Activated CD4-positive, alpha-beta T cell treated with anti-CD3 and anti-CD28 coated beads, Interleukin-2, Interleukin-4, amounts not matched to agents 100 ng/mL and 50 ng/mL, durations not matched to agents 16 hours and 8 hours (primary cell): Measurements from ENCODE around the gene DMD.
"Not testable (repeated sequence)": the region's sequence is repeated elsewhere in the genome, so short reads cannot be mapped to it uniquely, and the experiment has no call there.

Source experiments
- DNase-seq: peaks from one replicate; pipeline ENCODE4 v3.0.0-alpha.2; 2020; ENCODE audit warnings: low spot score

The DMD gene

DNA sequence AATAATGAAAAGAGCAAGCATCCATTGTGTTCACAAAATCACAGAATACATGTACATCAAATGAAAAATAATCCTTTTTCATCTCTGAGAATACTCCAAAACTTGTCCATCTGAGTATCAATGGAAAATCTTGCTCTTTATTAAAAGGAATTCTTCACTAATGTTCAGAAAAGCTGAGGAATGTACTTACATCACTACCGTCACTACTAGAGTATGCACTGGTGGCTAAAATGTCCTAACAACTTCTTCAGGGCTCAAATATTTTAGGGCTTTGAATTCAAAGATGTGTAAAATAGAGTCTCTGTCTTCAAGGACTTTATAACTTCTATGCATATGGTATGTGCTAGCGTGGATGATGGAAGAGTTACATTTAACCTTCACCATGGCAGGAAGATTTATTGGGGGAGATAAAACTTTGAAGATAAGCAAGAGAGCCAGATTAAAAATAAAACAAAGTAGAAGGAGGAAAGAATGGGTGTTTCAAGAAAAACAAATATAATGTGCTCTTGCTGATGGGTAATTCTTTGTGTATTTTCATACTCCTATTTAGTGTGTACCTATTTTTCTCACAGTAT lies 55.1 kb downstream of the DMD start:
- DNase-seq, result no peak

DNA sequence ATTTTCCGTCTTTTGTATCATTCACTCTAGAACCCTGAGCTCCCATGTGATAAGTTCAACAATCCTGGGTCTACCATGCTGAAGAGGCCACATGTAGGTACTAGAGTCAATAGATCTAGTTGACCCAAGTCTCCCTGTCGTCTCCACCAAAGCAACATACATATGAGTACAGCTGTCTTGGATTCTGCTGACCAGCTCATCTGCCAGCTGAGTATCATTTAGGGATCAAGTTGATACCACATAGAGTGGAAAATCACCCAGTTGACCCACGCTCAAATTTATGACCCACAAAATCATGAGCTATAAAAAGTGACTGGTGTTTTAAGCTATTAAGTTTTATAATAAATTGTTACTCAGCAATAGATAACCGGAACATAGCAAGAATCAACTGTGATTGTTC lies 61.8 kb downstream of the DMD start:
- DNase-seq, result no peak

DNA sequence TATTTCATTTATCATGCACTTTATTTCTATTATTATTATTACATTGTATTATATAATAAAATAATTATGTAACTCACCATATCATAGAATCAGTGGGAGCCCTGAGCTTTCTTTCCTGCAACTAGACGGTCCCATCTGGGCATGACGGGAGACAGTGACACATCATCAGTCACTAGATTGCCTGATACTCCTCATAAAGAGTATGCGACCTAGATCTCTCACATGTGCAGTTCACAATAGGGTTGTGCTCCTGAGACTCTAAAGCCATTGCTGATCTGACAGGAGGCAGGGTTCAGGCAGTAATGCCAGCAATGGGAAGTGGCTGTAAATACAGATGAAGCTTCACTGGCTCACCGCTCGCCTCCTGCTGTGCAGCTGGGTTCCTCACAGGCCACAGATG lies 62.3 kb downstream of the DMD start:
- DNase-seq, result no peak

DNA sequence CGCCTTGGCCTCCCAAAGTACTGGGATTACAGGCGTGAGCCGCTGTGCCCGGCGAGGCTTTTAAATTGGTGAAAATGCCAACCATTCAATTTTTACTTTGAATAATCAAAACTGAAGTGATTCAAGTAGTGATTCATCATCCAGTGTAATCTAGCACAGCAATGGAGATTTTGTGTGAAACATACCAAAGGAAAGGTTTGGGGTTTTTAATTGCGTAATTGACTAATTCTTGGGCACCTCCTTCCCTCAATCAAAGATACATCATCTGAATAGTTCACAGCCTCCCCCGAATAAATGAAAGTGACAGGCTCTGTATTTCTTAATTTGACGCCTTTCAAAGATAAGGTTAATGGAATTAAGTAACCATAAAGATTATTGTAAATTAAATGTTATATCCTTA lies 69.0 kb downstream of the DMD start:
- DNase-seq, result no peak

DNA sequence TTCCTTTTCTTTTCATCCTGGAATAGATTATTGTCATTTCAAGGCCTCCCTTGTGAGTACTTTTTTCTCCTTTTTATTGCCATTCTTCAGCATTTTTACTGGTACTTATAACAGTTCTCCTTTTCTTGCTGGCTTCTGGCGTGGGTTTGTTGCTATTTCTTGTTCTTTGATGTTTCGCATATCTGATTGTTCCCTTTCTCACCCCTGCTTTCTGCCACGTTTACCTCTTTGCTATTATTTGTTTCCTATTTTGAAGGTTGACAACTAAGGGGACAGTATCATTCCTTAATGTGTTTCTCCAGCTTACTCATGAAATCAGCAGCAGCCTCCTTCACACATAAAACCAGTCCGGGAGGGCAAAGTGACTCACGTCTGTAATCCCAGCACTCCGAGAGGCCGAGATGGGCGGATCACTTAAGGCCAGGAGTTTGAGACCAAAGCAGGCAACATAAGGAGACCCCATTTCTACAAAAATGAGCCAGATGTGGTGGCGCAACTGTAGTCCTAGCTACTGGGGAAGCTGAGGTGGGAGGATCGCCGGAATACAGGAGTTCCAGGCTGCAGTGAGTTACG lies 72.6 kb downstream of the DMD start:
- DNase-seq, result no peak

DNA sequence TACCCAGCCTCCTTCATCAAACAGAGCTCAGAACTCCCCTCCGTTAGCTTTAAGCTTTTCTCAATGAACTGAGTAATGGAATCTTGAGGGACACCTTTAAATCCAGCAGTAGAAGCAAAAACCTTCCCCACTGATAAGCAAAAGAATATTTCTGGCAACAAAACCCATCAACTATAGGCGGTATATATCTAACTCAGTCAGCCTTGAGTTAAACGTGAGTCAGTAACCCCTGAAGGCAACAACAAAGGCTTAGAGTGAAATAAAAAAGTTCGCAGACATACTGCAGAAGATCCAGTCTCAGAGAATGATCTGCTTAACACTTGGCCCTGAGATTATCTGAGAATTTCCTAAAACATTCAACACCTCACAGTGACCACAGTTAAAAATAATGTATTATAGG lies 77.2 kb downstream of the DMD start:
- no peak for DNase-seq

DNA sequence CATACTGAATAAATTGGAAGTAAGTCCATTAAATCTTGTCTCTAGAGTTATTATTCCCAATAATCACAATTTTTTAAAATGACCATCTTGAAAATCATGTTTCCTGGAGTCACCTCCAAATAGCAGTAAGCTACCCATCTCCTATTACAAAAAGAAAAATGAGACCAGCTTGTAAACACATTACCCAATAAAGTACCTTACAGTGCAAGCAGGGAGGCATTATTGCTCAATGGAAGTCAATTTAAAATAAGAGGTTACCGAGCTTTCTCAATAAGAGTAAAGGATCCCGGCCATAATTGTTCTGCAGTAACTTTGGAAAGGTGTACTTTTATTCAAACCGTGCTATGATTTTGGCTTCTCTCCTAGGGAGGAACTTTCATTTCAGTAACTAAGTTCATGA lies 78.0 kb downstream of the DMD start:
- no peak for DNase-seq

DNA sequence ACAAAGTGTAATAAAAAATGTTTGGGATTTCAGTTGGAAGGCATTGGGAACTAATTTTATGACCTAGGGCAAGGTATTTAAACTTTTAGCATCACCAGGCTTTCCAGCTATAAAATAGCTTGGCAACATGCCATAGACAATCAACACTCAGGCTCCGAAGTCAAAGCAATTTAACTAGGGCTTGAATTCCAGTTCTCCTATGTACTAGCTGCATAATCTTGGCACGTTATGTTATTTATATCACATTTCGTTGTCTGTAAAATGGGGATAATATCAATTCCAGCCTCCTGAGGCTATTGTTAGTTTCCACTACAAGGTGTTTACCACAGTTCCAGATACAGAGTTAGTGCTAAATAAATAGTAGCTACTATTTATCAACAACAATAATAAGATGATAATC lies 78.8 kb downstream of the DMD start:
- DNase-seq, result no peak

DNA sequence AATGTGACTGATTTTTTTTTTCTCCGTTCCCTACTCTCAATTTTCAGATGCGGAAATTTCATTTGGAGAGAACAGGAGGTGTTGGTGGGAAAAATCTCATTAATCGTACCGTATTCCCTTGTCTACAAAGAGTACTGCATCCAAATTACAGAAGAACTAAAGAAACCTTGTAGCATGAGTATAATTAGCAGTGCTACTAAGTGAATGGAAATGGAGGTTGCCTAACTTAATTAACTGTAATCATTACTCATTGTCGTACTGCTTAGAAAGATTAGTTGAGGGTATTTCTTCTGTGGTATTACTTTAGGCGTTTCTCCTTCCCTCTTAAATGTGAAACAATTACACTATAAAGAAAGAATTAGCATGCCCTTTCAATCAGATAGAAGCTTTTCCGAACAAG lies 81.7 kb downstream of the DMD start:
- DNase-seq, result no peak

DNA sequence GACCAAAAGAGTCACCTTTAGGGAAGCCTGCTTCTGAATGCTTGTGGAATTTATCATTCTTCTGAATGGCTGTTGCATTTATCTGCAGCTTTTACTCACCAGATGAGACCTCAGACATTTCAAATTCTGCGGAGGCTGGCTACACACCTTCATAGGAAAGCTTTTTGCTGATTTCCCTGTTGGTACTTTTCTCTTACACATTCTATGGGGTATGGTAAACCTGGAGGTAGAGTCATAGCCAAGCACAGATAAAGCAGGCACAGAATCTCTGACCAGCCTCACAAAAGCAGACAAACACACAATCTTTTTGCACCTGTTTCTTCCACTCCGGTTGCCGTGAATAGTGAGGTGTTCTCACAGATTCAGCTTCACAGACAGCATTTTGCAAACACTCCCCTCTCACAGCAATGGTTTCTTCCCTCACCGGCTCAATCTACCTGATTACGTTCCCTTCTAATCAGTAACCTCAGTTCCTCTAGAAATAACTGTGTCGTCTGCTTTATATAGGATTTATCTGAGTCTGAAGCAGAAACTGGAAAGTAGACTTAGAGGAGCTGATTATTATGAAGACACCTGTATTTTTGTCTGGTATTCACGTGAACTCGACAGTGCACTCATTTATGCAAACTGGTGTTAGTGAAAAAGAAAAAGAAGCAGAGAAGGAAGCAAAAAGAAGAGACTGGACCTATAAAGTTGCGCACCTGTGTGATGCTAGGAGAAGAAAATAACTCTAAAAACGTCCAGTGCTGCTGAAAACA lies 83.1 kb downstream of the DMD start:
- no peak for DNase-seq

DNA sequence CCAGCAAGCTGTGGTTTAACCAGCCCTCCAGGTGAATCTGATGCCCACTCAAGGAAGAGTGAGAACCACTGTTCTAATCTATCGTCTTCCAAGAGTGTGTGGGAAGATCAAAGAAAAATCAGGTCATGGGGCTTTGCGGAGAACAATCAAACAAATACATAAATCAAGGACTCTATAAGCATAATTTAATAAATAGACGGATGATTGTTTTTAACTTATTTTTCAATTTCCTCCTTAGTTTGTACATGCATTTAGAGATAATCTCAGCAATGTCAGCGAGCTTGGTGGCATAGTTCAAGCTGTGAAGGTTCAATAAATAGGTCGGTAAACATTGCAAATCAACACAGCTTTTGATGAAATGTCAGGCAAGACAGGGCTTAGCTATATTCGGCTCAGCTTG lies 84.9 kb downstream of the DMD start:
- DNase-seq, result no peak

DNA sequence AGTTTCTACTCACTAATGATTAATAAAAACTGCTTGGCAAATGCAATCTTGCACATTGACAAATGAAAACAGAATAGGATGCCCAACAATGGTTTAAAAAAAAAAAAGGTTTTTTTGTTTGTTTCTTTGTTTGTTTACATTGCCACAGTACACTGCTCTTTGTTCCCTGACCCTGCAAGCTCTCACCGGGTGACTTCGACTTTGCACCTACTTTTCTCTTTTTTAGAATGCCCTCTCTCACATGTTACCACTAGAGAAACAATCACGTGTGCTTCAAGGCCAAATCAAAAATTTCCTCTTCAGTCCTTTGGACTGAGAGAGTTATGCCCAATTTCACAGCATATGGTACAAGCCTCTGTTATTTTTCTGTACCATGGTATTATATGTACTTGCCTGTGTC lies 101.5 kb downstream of the DMD start:
- DNase-seq, result no peak

DNA sequence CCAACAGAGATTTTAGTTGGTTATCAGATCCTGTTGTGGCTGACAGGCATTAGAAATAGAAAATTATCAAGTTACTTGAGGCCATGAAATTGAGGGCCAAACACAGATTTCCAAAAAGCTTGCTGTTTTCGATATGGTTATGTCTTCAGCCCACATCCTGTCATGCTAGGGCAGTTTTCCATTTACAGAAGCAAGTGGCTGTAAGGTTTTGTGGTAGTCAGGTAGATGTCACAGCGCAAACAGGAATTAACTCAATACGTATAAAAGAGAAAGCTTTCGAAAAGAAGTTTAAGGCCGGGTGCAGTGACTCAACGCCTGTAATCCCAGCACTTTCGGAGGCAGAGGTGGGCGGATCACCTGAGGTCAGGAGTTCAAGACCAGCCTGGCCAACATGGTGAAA lies 104.6 kb downstream of the DMD start:
- DNase-seq, result no peak

DNA sequence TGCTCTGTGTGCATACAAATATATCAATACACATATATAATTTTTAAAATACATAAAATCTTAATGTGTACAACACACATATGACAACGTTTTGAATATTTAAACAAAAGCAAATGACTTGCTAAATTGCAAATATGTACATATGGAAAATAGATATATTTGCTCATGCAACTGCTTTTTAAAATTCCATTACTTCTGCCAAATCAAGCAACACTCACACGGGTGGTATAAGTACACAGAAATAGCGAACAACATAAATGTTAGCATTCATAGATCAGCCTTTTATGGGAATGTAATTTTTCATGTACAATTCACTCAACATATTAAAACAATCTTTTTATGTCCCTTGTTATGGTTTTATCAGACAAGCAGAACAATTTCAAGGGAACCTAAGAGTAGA lies 116.3 kb downstream of the DMD start:
- no peak for DNase-seq

DNA sequence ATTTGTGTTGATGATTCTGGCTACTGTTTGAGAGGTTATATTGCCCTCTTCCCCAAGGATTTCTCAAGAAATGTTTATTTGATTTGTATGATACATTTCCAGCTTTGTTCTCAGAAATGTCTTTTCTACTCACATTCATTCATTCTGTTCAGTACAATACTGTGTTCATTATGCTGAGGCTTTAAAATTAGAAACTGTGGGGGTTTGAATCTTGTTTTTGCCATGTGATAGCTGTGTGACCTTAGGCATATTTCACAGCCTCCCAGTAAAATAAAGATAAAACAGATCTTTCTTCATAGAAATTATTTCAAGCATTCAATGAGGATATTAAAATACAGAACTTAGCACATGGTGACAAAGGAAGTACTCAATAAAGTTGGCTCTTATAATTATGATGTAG lies 123.9 kb downstream of the DMD start:
- no peak for DNase-seq

DNA sequence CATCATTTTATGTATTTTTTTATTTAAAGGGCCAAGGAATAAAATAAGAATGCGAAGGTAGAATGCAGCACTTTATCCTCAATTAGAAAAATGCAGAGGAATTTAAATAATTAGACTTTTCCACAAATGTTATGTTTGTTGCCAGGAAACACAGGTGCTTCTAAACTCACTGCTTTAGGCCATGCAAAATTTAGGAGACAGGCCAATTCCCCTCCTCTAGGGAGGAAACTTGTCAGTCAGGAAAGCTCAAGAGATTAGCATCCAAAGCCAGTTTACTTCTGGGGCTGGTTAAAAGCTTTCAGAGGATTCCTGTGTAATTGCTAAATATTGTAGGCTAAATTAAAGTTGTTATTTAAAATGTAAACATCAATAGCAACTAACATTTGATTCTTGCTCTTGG lies 124.5 kb downstream of the DMD start:
- no peak for DNase-seq

DNA sequence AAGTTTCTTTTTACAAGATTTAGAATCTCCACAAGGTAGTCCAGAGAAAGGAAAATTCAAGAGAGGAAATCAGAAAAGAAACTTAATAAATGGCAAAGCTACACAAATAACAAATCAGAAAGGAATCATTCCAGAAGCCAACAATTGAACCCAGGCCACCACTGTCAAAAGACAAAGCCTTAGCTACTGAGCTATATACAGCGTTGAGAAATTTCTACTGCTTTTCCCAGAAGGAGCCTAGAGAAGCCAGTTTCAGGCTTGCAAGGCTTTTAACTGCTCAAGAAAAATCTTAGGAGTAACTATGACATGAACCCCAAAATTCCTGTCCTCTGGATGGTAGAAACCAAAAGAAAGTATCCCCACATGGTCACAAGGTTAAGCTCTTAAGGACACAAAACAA lies 129.0 kb downstream of the DMD start:
- no peak for DNase-seq

DNA sequence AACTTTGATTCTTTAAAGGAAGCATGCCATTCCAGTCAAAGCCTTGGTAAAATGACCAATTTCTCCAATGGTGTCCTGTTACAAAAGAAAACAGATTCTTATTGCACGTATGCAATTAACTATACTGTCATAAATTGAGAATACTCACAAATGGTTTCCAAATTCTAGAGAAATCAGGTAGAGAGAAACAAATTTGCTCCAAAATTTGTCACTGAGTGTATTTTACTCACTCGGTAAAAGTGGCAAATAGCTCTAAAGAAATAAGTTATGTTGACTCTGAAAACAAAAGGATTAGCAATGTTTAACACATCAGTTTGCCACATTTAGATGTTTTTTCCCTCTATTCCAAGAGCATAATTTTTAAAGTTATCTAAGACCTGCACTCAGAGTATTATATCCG lies 133.1 kb downstream of the DMD start:
- no peak for DNase-seq

DNA sequence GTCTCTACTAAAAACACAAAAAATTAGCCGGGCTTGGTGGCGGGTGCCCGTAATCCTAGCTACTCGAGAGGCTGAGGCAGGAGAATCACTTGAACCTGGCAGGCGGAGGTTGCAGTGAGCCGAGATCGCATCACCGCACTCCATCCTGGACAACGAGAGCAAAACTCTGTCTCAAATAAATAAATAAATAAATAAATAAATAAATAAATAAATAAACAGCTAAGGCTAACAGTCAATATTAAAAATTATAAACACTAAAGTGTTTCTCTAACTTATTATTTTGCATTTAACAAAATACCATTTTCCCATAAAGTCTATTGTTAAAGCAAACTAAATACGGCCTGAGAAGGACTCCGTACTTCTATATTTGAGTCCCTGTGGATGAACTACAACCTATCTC lies 137.7 kb downstream of the DMD start:
- not testable (repeated sequence) for DNase-seq

DNA sequence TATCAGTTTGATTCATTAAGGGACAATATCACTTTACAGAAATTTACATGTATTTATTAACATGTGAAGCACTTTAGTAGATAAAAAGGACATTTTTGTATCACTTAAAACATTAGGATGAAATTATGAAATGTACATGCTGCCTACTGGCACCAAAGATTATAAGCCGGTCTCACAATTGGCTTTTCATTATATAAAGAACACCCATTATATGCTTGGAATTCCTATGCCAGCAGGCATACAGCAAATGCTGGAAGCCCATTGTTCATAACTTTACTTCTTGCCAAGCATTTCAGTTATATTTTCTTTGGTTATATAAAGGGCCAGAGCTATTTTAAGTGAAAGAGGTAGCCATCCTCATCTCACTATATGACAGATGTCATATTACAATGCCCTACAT lies 145.9 kb downstream of the DMD start:
- no peak for DNase-seq

DNA sequence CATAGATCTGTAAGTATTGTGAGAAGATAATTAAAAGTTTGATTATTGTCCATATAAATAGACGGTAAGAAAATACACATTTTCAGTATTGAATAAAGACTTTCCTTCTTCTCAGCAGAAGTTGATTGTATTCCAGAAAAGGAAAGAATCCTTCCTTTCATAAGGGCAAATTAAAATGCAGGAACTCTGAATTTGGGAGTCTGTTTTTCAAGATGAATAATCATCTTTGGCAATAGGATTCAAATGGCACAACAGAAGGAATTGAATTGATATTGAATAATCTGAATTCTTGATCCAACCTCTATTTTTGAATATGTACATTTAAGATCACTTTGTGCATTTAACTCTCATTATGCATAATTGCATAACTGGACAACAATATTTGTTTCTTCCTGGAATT lies 149.3 kb downstream of the DMD start:
- no peak for DNase-seq

DNA sequence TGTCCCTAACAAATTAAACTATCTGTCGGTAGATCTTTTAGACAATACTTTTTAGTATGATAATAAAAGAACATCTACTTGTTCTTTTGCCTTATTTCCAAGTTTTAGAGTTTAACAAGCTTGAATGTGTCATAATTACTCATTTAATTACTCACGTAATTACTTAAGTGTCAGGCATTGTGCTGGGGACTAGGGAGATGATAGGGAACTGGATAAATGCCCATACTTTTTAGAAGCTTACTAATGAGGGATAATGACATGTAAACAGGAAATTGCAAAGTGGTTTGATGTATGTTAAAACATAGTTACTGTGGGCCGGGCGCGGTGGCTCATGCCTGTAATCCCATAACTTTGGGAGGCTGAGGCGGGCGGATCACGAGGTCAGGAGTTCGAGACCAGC lies 158.3 kb downstream of the DMD start:
- DNase-seq, result no peak

DNA sequence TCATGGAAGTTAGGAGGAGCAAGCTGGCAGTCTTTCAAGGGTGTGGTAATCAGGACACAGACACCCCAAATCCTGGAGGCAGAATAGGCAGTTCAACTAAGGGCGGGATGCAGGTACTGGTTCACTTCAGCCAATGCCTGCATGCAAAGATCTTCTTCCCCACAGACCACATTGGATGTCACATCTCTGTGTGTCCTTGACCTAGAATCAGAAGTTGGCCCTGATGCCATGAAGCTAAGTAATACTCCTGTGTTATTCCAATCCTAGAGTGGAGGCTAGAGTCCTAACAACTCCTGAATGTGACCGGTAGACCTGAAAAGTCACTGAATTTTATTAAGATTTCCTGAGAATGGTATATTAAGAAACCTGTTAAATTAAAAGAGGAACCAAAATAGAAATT lies 165.5 kb downstream of the DMD start:
- no peak for DNase-seq

DNA sequence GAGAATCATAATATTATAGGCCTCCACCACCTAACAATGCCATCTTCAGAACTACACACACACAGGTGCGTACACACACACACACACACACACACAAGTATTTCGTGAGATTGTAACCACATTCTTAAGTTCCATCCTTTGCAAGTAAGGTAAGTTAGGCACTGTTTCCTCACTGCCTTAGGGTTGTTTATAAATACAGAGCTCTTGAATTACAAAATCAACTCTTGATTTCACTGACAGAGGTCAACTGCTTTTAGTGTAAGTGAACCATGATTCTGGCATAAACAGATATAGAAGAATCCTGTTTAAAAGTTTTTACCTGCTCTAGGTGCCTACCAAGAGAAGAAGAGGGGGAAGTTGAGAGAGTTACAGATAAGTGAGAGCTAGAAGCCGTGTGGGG lies 166.1 kb downstream of the DMD start:
- no peak for DNase-seq
